HG03039 (cell line): ENCODE results near the gene CADPS2.
"Not testable (repeated sequence)": the region's sequence is repeated elsewhere in the genome, so short reads cannot be mapped to it uniquely, and the experiment has no call there.

Experiments
- ATAC-seq: cut with Tn5 transposase; IDR thresholded peaks from one replicate; pipeline ENCODE4 v1.9.1; 2021; ENCODE audit warnings: mild to moderate bottlenecking, moderate library complexity; ENCODE audit not compliant: unreplicated experiment

The CADPS2 gene

GRCh38 chr7:122302761-122303530 lies 583.3 kb downstream of the CADPS2 start:
- ATAC-seq: no peak

- ATAC-seq: no peak
Observed at GRCh38 chr7:122301858-122302760, 584.2 kb downstream of the CADPS2 start.

- ATAC-seq: no peak
Observed at GRCh38 chr7:122300956-122301833, 585.1 kb downstream of the CADPS2 start.

- ATAC-seq: no peak
Observed at GRCh38 chr7:122300211-122300932, 585.9 kb downstream of the CADPS2 start.

GRCh38 chr7:122299624-122300210 lies 586.5 kb downstream of the CADPS2 start:
- no peak for ATAC-seq

- no peak for ATAC-seq
Observed at GRCh38 chr7:122298618-122299017, 587.6 kb downstream of the CADPS2 start.

- ATAC-seq: no peak
Observed at GRCh38 chr7:122298131-122298530, 588.1 kb downstream of the CADPS2 start.

- no peak for ATAC-seq
Observed at GRCh38 chr7:122291189-122291588, 595.1 kb downstream of the CADPS2 start.

GRCh38 chr7:122290476-122290875 lies 595.8 kb downstream of the CADPS2 start:
- ATAC-seq: no peak

GRCh38 chr7:122289426-122289825 lies 596.8 kb downstream of the CADPS2 start:
- ATAC-seq: no peak

- ATAC-seq: not testable (repeated sequence)
Observed at GRCh38 chr7:122284608-122285007, 601.7 kb downstream of the CADPS2 start.

- ATAC-seq: no peak
Observed at GRCh38 chr7:122273117-122273516, 613.1 kb downstream of the CADPS2 start.

- ATAC-seq: no peak
Observed at GRCh38 chr7:122269241-122269640, 617.0 kb downstream of the CADPS2 start.
